GM18511 (cell line): ENCODE measurements around the gene TUNAR.

Source experiments
- ATAC-seq: cut with Tn5 transposase; IDR thresholded peaks from one replicate; pipeline ENCODE4 v1.9.1; 2021; ENCODE audit warnings: mild to moderate bottlenecking, moderate library complexity; ENCODE audit not compliant: unreplicated experiment

The TUNAR gene

DNA sequence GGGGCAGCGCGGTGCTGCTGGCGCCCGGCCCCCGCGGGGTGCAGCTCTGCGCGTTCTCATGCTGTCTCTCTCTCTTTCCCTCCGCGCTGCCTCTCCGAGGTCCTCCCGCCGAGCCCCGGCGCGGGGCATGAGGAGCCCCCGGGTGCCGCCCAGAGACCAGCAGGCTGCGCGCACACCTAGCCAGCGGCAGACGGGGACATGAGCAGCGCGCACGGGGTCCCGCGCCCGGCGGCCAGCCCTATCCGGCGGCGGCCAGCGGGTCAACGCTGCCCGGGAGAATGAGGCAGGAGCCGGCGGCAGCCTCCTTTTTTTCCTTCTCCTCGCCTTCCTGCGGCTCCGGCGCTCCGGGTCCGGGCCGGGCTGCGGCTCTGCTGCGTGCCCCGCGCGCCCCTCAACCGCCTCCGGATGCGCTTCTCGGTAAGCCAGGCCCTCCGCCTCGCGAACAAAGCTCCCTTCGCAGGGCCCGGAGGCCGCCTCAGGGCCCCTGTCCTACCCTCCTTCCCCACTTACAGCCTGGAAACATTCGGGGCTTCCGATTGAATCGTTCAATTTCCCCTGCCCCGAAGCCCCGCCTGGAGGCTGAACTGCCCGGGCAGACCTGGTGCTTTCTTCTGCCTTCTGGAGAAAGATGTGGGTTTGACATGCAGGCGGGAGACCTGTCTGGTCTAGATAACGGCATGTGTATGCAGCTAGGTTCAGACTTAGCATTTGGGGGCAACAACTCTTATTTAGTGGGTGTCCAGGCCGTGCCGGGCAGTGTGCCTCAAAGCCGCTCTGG is at the start of gene TUNAR:
Gene TUNAR, plus strand, starts transcription at position 72 of the 778 bp plus-strand sequence.
- no peak for ATAC-seq

- no peak for ATAC-seq
Measured at GRCh38 chr14:95828649-95829265, 47.9 kb upstream of the TUNAR start.

- ATAC-seq: no peak
Measured at GRCh38 chr14:95829321-95829720, 47.3 kb upstream of the TUNAR start.

DNA sequence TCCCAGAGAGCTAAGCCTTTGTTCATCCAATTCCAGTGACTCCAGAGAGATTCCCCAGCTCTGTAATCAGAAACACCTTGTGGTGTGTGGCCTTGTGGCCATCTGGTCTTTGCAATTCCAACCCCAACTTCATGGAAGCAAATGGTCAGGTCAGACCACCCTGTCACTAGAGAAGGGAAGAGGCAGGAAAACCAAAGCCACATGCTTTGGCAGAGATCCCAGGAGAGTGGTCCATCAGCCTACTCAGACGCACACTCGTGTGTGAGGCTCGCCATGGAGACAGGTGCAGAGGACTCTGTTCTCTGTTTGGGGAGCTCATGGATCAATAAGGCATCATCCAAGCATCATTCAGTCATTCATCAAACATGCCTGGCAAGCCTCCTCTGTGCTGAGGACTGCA is 46.2 kb upstream of the TUNAR start:
- no peak for ATAC-seq

DNA sequence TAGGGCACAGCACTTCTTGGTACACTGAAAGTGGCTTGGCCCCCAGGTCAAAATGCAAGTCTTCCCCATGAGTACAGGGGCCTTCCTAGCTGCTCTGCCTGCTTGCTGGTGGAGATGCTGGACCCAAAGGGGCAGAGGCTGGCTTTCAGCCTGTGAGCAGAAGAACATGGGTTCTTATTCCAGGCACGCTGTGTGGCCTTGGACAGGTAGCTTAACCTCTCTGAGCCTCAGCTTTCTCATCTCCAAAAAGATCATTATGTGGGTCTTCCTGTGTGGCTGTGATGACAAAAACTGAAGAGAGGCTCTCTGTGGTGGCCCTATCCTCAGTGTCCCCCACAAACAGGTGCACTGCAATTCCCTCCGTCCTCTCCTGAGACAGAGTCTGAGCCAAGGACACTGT is 45.6 kb upstream of the TUNAR start:
- no peak for ATAC-seq

- ATAC-seq: no peak
Measured at GRCh38 chr14:95831468-95831867, 45.2 kb upstream of the TUNAR start.

GRCh38 chr14:95832012-95832411 is 44.6 kb upstream of the TUNAR start:
- no peak for ATAC-seq

DNA sequence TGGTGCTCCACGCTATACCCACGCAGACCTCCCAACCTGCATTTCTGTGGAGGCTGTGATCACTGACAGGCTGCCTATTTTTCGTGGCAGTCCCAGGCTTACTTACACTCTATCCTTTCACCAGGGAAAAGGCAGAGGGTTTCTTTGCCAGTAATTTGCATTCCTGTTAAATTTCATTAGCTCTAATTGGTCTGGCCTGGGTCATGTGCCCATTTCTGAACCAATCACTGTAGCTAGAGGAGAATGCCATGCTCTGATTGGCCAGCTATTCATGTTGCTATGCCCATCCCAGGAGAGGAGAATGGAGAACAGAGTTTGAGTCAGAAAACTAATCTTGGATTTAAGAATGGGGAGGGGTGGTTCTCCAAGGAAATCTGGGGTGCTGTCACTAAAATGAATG is 43.2 kb upstream of the TUNAR start:
- ATAC-seq: no peak

DNA sequence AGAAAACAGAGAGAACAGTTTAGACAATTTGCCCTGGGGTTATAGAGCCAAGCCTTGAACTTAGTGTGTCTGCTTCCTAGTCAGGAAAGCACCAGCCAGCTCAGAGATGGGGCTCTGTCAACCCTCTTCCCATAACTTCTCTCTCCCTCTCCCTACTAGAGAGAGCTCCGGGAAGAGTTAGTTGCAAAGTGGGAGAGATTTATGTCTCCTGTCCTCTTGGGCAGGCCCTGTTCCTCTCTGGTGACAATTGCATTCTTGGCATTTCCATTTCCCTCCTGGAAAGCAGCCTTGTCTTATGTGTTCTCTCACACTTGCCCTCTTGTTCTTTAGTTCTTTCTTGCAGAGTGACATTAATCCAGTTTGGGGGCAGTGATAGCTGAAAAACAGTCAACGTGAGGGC is 42.1 kb upstream of the TUNAR start:
- ATAC-seq: no peak

DNA sequence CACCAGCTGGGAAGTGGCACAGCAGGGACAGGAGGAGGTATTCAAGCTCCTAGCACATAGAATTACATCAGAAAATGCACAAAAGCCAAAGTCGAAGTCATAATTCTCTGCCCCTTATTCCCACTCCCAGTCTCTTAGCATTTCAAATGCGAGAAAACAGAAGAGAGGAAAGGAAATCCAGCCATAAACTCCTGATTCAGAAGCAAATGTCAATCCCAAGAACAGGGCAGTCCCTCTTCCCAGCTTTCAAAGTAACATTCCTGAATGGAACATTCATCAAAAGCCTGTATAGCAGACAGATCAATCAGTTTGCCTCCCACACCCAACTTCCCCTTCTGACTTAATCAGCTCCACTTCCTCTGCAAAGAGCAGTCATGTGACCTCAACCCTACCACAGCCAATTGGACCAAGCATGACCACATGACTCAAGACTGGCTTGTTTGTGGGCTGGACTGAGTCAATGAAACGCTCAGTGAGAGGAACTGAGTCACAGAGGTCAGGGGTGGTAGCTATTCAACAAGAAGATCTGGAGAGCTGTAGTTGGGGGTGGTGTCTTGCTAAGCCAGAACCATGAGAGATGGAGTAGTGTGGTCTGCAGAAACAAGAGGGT is 41.4 kb upstream of the TUNAR start:
- ATAC-seq: no peak

GRCh38 chr14:95838862-95839261 is 37.8 kb upstream of the TUNAR start:
- ATAC-seq: no peak

DNA sequence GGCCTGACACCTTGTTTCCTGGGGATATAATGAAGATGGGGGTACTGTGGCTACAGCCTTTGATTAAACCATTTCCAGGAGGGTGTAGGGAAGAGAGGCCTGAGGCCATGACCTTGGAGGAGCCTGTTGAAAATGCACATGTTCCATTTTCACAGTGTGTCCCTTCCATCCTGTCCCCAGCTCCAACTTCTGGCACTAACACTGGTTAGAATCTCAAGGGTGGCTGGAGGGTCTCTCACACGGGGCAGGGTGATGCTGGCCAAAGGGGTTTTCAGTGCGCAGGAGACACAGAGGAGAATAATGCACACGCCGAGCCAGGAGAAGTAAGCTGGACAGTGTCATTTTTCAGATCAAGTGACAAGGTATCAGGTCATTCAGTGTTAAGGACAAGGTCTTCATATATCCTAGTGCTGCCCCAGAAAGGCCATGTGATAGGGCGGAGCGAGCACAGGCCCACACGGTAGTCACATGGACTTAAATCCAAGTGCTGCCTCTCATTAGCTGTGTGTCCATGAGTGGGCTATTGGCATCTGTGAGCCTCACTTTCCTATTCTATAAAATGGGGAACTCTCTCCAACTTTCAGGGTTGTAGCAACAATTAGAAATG is 36.4 kb upstream of the TUNAR start:
- no peak for ATAC-seq

GRCh38 chr14:95841668-95842067 is 35.0 kb upstream of the TUNAR start:
- no peak for ATAC-seq

GRCh38 chr14:95849761-95850160 is 26.9 kb upstream of the TUNAR start:
- ATAC-seq: no peak

GRCh38 chr14:95850429-95850828 is 26.2 kb upstream of the TUNAR start:
- no peak for ATAC-seq

DNA sequence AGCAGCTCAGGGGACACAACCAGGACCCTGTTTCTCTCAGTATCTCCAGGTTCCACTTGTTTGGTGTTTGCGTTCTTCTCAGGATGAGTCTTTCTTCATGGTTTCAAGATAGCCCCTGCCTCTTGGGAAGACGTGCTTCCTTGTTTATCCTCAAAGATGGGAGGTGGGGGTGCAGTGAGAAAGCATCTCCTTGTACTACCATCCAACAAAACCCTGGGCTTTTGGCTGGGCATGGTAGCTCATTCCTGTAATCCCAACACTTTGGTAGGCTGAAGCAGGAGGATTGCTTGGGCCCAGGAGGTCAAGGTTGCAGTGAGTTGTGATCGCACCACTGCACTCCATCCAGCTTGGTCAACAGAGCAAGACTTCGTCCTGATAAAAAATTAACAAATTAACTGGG is 21.0 kb upstream of the TUNAR start:
- no peak for ATAC-seq

GRCh38 chr14:95857275-95857674 is 19.4 kb upstream of the TUNAR start:
- ATAC-seq: no peak

- ATAC-seq: no peak
Measured at GRCh38 chr14:95858893-95859292, 17.7 kb upstream of the TUNAR start.

DNA sequence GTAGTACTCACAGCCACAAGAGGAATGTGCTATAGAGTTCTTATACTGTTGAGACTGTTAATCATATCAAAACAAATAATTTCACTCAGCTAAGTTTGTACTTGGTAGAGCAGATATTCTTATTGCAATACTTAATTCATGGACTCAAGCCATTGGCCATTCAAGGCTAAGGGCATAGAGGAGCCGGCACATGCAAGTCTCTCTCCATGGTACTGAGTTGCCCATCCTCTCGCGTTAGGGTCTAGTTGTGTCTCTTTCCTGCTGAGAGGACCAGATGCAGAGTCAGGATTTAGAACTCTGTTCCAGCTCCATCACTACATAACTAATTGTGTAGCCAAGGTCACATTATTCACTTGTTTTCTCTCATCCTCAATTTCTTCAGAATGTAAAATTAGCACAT is 14.4 kb upstream of the TUNAR start:
- ATAC-seq: no peak

DNA sequence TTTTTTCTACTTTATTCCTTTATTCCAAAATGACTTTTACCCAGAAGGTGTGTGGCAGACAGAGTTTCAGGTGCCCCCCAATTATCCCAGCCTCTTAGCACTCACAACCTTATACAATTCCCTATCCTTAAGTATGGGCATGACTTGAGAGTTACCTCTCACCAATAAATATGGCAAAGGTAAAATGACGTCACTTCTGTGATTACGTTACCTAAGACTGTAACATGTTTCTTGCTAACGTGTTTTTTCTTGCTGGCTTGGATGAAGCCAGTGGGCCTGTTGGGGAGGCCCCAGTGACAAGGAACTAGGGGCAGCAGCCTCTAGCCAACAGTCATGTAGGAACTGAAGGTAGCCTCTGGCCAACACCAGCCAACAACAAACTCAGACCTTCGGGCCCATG is 13.3 kb upstream of the TUNAR start:
- no peak for ATAC-seq

DNA sequence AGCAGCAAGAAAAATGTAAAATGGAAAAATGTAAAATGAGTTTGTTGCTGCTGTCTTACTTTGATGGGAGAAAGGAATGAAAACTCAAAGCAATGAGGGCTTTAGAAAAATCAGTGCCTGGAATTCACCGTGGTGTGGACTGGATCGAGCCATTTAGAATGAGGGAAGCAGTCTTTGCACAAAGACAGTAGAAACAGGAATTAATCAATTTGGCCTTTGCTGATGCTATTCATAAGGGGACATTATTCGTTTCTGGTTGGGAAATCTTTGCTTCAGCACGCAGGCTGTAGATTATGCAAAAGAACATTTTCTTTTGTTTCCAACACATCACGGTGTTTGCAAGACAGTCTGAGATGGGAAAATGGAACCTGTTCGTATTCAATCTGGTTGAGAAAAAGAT is 6.9 kb upstream of the TUNAR start:
- ATAC-seq: no peak

- ATAC-seq: no peak
Measured at GRCh38 chr14:95870772-95871171, 5.9 kb upstream of the TUNAR start.
